OCI-LY3 (cell line): ENCODE measurements around the gene RCCD1.

ENCODE experiments used
- H2AFZ ChIP-seq: fragments of 200-600, 300-600 bp; shearing (Covaris generic); 2 replicates; pipeline ENCODE4 v1.6.0; 2014; ENCODE audit warnings: antibody characterized with exemption, low read depth, low read length
- H3K27ac ChIP-seq: fragments of 200-600, 300-600 bp; sonication (generic); 2 replicates; pipeline ENCODE4 v1.5.1; 2014; ENCODE audit warnings: mild to moderate bottlenecking, low read length, moderate library complexity, mixed read lengths
- H3K27me3 ChIP-seq: fragments of 200-600, 300-600 bp; sonication (generic); 2 replicates; pipeline ENCODE4 v1.6.1; 2014; ENCODE audit warnings: low read depth, low read length, mixed read lengths
- H3K36me3 ChIP-seq: fragments of 200-600, 300-600 bp; sonication (generic); replicated peaks from 2 replicates; pipeline ENCODE3; 2014; ENCODE audit warnings: low read depth, low read length, mixed read lengths
- H3K4me1 ChIP-seq: fragments of 300-600, 200-600 bp; sonication (generic); 2 replicates; pipeline ENCODE4 v1.6.1; 2014; ENCODE audit warnings: low read length, mixed read lengths
- H3K4me2 ChIP-seq: fragments of 200-600, 300-600 bp; sonication (generic); 2 replicates; pipeline ENCODE4 v1.6.1; 2014; ENCODE audit warnings: low read length, mixed read lengths
- H3K4me3 ChIP-seq: fragments of 300-600, 200-600 bp; sonication (generic); 2 replicates; pipeline ENCODE4 v1.5.1; 2014; ENCODE audit warnings: antibody characterized with exemption, mild to moderate bottlenecking, low read length, moderate library complexity
- H3K79me2 ChIP-seq: fragments of 300-600, 200-600 bp; shearing (Covaris generic); 2 replicates; pipeline ENCODE4 v1.6.1; 2014; ENCODE audit warnings: mild to moderate bottlenecking, low read length, mixed read lengths
- H3K9ac ChIP-seq: fragments of 300-600, 200-600 bp; shearing (Covaris generic); 2 replicates; pipeline ENCODE4 v1.6.0; 2014; ENCODE audit warnings: mild to moderate bottlenecking, low read length, moderate library complexity
- H3K9me3 ChIP-seq: fragments of 200-600, 300-600 bp; shearing (Covaris generic); 2 replicates; pipeline ENCODE4 v1.6.1; 2014; ENCODE audit warnings: low read length, mixed read lengths; ENCODE audit not compliant: insufficient read depth
- H4K20me1 ChIP-seq: fragments of 200-600, 300-600 bp; sonication (generic); 2 replicates; pipeline ENCODE4 v1.6.1; 2016; ENCODE audit warnings: low read length, mixed read lengths; ENCODE audit not compliant: insufficient read depth
- CTCF ChIP-seq: fragments of 200-600, 300-600 bp; sonication (generic); IDR thresholded peaks from 2 replicates; pipeline ENCODE4 v1.5.1; 2014; ENCODE audit warnings: antibody characterized with exemption, low read length, low read depth
- EZH2phosphoT487 ChIP-seq: fragments of 200-600 bp; shearing (Covaris generic); IDR thresholded peaks from 2 replicates; pipeline ENCODE4 v1.6.1; 2018; ENCODE audit warnings: antibody characterized with exemption, mixed run types, low read depth

Gene RCCD1

GRCh38 chr15:90950676-90951075 is 4.0 kb upstream of the RCCD1 start:
- no peaks in the 10 kb centered on the region for H3K27me3 ChIP-seq
- H3K4me2 ChIP-seq, result no peak overlapping the region
- H4K20me1 ChIP-seq, result no peaks in the 10 kb centered on the region
- H3K79me2 ChIP-seq, result peaks cover 6% of the 10 kb centered on the region
- H3K9me3 ChIP-seq, result no peaks in the 10 kb centered on the region
- no peak overlapping the region for H3K4me3 ChIP-seq
- H3K36me3 ChIP-seq, result peaks cover 47% of the 10 kb centered on the region
- no peak overlapping the region for H3K9ac ChIP-seq
- no peak overlapping the region for H3K27ac ChIP-seq
- H2AFZ ChIP-seq, result no peak overlapping the region
- TF ChIP-seq CTCF, result no peak
- TF ChIP-seq EZH2phosphoT487, result no peak
- peaks cover 3% of the 10 kb centered on the region for H3K4me1 ChIP-seq

GRCh38 chr15:90952901-90953677 is 1.6 kb upstream of the RCCD1 start:
- no peak overlapping the region for H3K9ac ChIP-seq
- H3K9me3 ChIP-seq, result no peaks in the 10 kb centered on the region
- H3K4me3 ChIP-seq, result no peak overlapping the region
- no peaks in the 10 kb centered on the region for H3K27me3 ChIP-seq
- H3K27ac ChIP-seq, result no peak overlapping the region
- H2AFZ ChIP-seq, result no peak overlapping the region
- TF ChIP-seq CTCF, result no peak
- no peak for TF ChIP-seq EZH2phosphoT487
- no peaks in the 10 kb centered on the region for H4K20me1 ChIP-seq
- H3K4me1 ChIP-seq, result peaks cover 10% of the 10 kb centered on the region
- no peak overlapping the region for H3K4me2 ChIP-seq
- H3K79me2 ChIP-seq, result peaks cover 29% of the 10 kb centered on the region
- H3K36me3 ChIP-seq, result peaks cover 37% of the 10 kb centered on the region

- TF ChIP-seq EZH2phosphoT487 (no peak), CTCF (no peak)
- peaks cover 33% of the 10 kb centered on the region for H3K36me3 ChIP-seq
- H3K79me2 ChIP-seq, result peaks cover 29% of the 10 kb centered on the region
- H3K27me3 ChIP-seq, result no peaks in the 10 kb centered on the region
- H3K4me3 ChIP-seq, result peak overlapping the region; percentile 86
- no peak overlapping the region for H3K9ac ChIP-seq
- no peaks in the 10 kb centered on the region for H4K20me1 ChIP-seq
- no peak overlapping the region for H3K27ac ChIP-seq
- peak overlapping the region; percentile 68 for H3K4me2 ChIP-seq
- H2AFZ ChIP-seq, result no peak overlapping the region
- no peaks in the 10 kb centered on the region for H3K9me3 ChIP-seq
- H3K4me1 ChIP-seq, result peaks cover 10% of the 10 kb centered on the region
These were observed 555 bp upstream of the RCCD1 start for GRCh38 chr15:90953947-90954711.

- H3K79me2 ChIP-seq, result peaks cover 29% of the 10 kb centered on the region
- TF ChIP-seq CTCF (no peak), EZH2phosphoT487 (no peak)
- peak overlapping the region; percentile 86 for H3K4me3 ChIP-seq
- no peaks in the 10 kb centered on the region for H3K9me3 ChIP-seq
- H3K27me3 ChIP-seq, result no peaks in the 10 kb centered on the region
- H3K4me1 ChIP-seq, result peaks cover 10% of the 10 kb centered on the region
- H3K9ac ChIP-seq, result peak overlapping the region; percentile 97
- H2AFZ ChIP-seq, result no peak overlapping the region
- peaks cover 31% of the 10 kb centered on the region for H3K36me3 ChIP-seq
- peak overlapping the region; percentile 68 for H3K4me2 ChIP-seq
- H3K27ac ChIP-seq, result peak overlapping the region; percentile 89
- no peaks in the 10 kb centered on the region for H4K20me1 ChIP-seq
These were observed 1.1 kb downstream of the RCCD1 start for GRCh38 chr15:90955624-90956273.
